SHP77 treated with DMSO at 0.1 percent for 48 hours (cell line): Measurements from ENCODE around the gene INHBE.
A peak's percentile ranks its signal among the peaks of the same experiment; 100 is the strongest.
"Not testable (repeated sequence)": the region's sequence is repeated elsewhere in the genome, so short reads cannot be mapped to it uniquely, and the experiment has no call there.

ENCODE experiments used
- DNase-seq: peaks from one replicate; lab custom pipeline; 2025; lab: John Stamatoyannopoulos, UW

INHBE gene

DNA sequence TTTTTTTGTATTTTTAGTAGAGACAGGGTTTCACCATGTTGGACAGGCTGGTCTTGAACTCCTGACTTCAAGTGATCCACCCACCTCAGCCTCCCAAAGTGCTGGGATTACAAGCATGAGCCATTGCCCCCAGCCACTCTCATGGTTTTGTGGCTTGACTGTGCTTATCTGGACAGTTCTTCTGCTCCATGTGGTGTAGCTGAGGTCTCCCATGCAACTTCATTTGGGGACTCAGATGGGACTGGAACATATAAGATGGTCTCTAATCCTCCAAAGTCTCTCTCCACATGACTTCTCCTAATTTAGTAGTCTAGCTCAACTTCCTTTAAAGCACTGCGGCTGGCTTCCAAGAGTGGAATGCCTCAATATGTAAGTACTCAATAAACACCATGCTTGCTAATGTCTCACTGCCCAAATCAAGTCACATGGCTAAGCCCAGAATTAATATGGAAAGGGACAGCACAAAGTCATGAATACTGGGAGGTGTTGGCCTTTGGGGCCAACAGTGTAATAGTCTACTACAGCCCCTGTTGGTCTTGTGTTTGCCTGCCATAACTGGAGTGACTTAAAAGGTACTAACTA lies 13.2 kb upstream of the INHBE start:
- no peak for DNase-seq

DNA sequence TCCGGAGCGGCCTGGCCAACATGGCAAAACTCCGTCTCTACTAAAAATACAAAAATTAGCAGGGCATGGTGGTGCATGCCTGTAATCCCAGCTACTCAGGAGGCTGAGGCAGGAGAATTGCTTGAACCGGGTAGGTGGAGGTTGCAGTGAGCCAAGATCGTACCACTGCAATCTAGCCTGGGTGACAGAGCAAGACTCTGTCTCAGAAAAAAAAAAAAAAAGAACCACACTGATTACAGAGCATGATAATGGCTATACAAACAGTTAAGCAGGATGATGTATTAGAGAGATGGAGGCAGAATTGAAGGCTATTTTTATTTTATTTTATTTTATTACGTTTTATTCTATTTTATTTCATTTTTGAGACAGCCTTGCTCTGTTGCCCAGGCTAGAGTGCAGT lies 10.8 kb upstream of the INHBE start:
- not testable (repeated sequence) for DNase-seq

GRCh38 chr12:57444744-57445143 lies 10.4 kb upstream of the INHBE start:
- no peak for DNase-seq

- DNase-seq, result no peak
Measured at GRCh38 chr12:57446292-57446960, 8.7 kb upstream of the INHBE start.

DNA sequence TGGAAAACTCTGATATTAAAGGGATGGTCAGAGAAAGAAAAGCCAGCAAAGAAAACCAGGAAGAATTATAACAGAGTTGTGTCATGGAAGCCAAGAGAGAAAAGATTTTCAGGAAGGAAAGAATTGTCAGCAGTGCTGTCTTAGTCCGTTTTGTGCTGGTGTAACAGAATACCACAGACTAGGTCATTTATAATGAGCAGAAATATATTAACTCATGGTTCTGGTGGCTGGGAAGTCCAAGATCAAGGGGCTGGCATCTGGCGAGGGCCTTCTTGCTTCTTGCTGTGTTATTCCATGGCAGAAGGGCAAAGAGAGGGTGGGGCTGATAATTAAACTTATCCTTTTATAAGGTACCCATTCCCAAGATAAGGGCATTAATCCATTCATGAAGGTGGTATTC lies 6.4 kb upstream of the INHBE start:
- DNase-seq, result no peak

- DNase-seq, result no peak
Measured at GRCh38 chr12:57449375-57449774, 5.7 kb upstream of the INHBE start.

DNA sequence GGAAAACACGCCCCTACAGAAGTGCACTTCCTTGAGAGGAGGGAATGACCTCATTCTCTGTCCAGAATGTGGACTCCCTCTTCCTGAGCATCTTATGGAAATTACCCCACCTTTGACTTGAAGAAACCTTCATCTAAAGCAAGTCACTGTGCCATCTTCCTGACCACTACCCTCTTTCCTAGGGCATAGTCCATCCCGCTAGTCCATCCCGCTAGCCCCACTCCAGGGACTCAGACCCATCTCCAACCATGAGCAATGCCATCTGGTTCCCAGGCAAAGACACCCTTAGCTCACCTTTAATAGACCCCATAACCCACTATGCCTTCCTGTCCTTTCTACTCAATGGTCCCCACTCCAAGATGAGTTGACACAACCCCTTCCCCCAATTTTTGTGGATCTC lies 5.0 kb upstream of the INHBE start:
- DNase-seq, result no peak

- no peak for DNase-seq
Measured at GRCh38 chr12:57451233-57451778, 3.8 kb upstream of the INHBE start.

DNA sequence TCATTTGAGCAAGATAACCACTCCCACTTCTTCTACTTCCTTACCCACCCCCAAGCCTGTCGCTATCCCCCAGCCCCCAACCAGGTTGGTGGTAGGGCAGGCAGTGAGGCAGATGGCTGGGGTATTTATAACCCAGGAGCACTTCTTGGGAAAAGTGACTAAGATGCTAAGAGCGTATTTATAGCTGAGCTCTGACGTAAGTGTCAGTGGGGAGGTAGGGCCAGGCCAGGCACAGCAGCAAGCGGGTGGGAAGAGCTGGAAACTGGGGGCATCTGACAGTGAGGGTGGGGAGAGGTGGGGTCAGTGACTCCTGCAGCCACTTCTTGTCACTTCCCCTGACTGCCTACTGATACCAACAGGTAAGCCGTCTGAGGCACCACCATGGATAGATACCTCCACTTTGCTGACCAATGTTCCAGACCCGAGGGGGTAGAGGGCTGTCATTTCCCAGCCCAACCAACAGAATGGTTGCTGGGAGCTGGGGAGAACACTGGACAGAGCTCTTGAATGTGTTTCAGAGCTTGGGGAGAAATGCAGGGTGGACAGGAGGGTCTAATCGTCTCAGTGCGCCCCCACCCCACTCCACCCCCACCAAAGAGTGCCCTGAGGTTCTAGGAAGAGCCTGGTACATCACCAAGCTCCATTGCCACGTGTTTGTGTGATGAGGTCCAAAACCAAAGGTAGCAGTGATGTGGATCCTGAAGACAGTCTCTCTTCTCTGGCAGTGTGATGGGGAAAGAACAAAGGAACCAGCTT lies 2.7 kb upstream of the INHBE start:
- DNase-seq, result no peak

DNA sequence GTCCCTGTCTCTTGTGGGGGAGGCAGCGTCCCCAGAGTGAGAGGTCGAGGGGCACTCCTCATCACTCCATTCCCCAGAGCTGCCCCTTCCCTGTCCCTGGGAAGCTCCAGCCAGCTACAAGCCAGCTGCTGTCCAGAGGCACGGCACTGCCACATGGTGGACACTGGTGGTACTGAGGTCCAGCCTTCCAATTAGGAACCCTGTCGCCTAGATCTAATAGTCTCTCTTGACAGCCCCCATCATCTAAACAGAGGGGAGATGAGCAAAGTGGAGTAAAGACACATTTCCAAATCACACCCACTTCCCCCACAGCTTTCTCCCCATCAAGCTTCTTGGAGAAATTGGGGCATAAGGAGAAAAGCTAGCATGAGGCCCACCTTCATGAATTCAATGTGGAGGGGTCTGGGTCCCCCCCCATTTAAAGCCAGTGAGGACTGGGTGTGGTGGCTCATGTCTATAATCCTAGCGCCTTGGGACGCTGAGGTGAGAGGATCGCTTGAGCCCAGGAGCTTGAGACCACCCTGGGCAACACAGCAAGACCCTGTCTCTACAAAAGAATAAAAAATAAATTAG lies 2.1 kb upstream of the INHBE start:
- DNase-seq, result peak; percentile 52

DNA sequence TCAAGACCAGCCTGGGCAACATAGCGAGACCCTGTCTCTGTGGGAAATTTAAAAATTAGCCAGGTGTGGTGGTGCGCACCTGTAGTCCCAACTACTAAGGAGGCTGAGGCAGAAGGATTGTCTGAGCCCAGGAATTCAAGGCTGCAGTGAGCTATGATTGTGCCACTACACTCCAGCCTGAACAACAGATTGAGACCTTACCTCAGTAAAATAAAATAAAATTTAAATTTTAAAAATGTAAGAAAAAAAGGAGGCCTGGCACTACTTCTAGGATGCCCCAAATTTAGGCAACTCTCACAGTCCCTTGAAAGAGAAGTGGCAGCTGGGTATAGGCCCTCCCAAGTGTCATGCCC lies 918 bp upstream of the INHBE start:
- no peak for DNase-seq

DNA sequence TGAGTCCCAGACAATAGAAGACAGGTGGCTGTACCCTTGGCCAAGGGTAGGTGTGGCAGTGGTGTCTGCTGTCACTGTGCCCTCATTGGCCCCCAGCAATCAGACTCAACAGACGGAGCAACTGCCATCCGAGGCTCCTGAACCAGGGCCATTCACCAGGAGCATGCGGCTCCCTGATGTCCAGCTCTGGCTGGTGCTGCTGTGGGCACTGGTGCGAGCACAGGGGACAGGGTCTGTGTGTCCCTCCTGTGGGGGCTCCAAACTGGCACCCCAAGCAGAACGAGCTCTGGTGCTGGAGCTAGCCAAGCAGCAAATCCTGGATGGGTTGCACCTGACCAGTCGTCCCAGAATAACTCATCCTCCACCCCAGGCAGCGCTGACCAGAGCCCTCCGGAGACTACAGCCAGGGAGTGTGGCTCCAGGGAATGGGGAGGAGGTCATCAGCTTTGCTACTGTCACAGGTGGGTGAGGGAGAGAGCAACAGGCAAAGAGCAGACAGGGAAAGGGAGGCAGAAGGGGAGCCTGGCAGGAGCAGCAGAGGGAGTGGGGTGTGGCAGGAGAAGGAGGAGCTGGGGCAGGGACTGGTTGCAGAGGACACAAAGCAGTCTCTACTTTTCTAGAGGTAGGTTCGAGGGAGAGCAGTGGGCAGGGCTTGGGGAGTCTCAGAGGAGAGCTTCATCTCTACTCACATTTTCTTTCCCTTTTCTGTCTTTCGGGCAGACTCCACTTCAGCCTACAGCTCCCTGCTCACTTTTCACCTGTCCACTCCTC lies 452 bp downstream of the INHBE start:
- DNase-seq, result no peak

DNA sequence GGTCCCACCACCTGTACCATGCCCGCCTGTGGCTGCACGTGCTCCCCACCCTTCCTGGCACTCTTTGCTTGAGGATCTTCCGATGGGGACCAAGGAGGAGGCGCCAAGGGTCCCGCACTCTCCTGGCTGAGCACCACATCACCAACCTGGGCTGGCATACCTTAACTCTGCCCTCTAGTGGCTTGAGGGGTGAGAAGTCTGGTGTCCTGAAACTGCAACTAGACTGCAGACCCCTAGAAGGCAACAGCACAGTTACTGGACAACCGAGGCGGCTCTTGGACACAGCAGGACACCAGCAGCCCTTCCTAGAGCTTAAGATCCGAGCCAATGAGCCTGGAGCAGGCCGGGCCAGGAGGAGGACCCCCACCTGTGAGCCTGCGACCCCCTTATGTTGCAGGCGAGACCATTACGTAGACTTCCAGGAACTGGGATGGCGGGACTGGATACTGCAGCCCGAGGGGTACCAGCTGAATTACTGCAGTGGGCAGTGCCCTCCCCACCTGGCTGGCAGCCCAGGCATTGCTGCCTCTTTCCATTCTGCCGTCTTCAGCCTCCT lies 1.1 kb downstream of the INHBE start:
- no peak for DNase-seq

GRCh38 chr12:57456737-57457490 lies 1.8 kb downstream of the INHBE start:
- no peak for DNase-seq

GRCh38 chr12:57458665-57459054 lies 3.6 kb downstream of the INHBE start:
- DNase-seq, result no peak

DNA sequence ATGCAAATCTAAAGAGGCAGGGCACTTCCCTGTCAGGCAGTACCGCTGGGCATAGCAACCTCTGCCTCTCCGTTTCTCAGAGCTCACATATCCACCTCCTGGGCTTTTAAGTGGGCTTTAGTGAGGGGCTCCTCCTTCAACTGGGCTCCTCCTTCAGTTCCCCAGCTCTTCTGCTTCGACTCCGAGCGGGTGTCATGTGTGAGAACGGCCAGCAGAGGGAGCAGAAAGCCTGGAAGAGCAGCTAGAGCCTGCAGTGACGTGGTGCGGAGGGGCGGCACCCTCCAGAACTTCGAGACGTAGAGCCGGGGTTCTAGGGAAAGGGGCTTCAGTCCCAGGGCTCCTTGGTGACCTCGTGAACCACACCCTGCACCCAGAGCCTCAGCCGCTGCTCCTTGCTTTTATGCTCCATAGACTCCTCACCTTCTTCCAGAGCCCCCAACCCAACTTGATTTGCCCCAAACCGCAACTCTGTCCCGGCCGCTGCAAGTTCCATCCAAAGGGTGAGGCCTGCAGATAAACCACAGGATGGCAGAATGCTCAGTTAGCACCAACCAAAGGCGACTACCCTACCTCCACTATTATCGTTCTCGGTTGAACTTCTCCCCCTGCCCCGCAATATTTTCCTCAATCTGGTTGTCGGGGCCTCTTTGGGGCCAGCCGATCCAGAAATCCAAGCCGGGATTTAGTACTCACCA lies 4.1 kb downstream of the INHBE start:
- DNase-seq, result peak; percentile 79

- no peak for DNase-seq
Measured at GRCh38 chr12:57459750-57460467, 4.8 kb downstream of the INHBE start, which contains the start of gene GLI1. Gene GLI1, plus strand, starts transcription at chr12:57459785. Its CDS starts 3,907 bp downstream, at chr12:57463692.

DNA sequence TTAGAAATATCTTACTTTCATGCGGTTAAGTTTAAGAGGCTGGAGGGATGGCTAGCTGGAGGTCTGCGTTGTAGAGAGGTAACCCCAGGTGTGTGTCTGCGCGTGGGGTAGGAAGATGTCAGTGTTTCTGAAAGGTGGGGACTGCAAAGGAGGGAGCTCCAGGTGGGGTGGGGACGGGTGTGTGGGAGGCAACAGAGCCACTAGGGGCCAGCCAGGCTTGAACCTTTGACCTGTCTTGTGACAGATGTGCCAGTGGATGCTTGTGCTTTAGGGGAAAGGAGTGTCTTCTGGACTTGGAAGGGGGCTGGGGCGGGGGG lies 5.3 kb downstream of the INHBE start:
- DNase-seq, result no peak

DNA sequence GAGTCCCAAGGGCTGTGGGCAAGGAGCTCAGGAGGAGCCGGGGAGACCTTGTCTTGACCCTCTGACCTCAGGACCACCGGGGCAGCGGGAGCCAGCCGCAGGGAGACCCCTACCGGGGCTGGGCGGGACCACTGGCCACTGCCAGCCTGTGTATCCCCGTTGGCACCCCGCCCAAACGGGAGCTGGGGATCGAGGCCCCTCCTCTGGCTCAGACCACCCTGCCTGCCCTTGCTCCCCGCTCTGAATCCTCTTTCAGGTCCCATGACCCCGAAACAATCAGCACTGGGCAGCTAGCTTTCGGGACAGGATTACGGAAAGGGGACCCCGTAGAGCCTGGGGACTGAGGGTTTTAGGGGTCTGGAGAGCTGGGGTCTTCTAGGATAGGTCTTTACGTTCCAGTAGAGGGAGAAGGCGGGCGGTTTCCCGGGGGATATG lies 5.8 kb downstream of the INHBE start:
- DNase-seq, result no peak
